Measurements from ENCODE around the gene CCND1.

Gene CCND1

GRCh38 chr11:69640995-69641581, at the start of gene CCND1:
CCND1 (plus strand) TSS chr11:69641156; CDS start chr11:69641314, 158 bp downstream.
- DNase-seq, result peak; percentile 38

GRCh38 chr11:69592986-69593650, 47.8 kb upstream of the CCND1 start:
- DNase-seq, result no peak

GRCh38 chr11:69593851-69594250, 47.1 kb upstream of the CCND1 start:
- DNase-seq, result no peak

GRCh38 chr11:69594481-69594880, 46.5 kb upstream of the CCND1 start:
- DNase-seq, result no peak

- no peak for DNase-seq
Measured at GRCh38 chr11:69595805-69596665, 44.9 kb upstream of the CCND1 start.

- DNase-seq, result no peak
Measured at GRCh38 chr11:69598147-69598546, 42.8 kb upstream of the CCND1 start.

- no peak for DNase-seq
Measured at GRCh38 chr11:69599502-69599901, 41.5 kb upstream of the CCND1 start.

- DNase-seq, result no peak
Measured at GRCh38 chr11:69600001-69600400, 41.0 kb upstream of the CCND1 start.

GRCh38 chr11:69601011-69601975, 39.7 kb upstream of the CCND1 start:
- no peak for DNase-seq

- no peak for DNase-seq
Measured at GRCh38 chr11:69603111-69603836, 37.7 kb upstream of the CCND1 start.

GRCh38 chr11:69604055-69604454, 36.9 kb upstream of the CCND1 start:
- DNase-seq, result no peak

- DNase-seq, result no peak
Measured at GRCh38 chr11:69605737-69606526, 35.0 kb upstream of the CCND1 start.

- DNase-seq, result no peak
Measured at GRCh38 chr11:69609351-69609750, 31.6 kb upstream of the CCND1 start.

GRCh38 chr11:69611548-69612526, 29.1 kb upstream of the CCND1 start:
- DNase-seq, result no peak

GRCh38 chr11:69613594-69613993, 27.4 kb upstream of the CCND1 start:
- no peak for DNase-seq

GRCh38 chr11:69614085-69614484, 26.9 kb upstream of the CCND1 start:
- DNase-seq, result no peak

GRCh38 chr11:69615545-69616278, 25.2 kb upstream of the CCND1 start:
- no peak for DNase-seq

GRCh38 chr11:69617220-69617619, 23.7 kb upstream of the CCND1 start:
- no peak for DNase-seq

- no peak for DNase-seq
Measured at GRCh38 chr11:69617682-69618081, 23.3 kb upstream of the CCND1 start.

All from NCI-H1092 (cell line).